ENCODE data around the gene AEBP1. TPM values are rescaled to one million over a fixed set of nuclear protein-coding genes. Genes with fewer than 3 reads are reported as not detected.

The AEBP1 gene
- total and polyA plus RNA-seq, 9 of the 15 experiments (the other 6 are each of a cell fraction or from before 2014, with no cell fraction given), result 0.03 to 0.78 (median 0.30) TPM; not detected in 2

GRCh38 chr7:44123190-44124003, 19.3 kb downstream of the AEBP1 start, which contains the start of gene POLD2 (continued):
- TF ChIP-seq, protein P1, sequence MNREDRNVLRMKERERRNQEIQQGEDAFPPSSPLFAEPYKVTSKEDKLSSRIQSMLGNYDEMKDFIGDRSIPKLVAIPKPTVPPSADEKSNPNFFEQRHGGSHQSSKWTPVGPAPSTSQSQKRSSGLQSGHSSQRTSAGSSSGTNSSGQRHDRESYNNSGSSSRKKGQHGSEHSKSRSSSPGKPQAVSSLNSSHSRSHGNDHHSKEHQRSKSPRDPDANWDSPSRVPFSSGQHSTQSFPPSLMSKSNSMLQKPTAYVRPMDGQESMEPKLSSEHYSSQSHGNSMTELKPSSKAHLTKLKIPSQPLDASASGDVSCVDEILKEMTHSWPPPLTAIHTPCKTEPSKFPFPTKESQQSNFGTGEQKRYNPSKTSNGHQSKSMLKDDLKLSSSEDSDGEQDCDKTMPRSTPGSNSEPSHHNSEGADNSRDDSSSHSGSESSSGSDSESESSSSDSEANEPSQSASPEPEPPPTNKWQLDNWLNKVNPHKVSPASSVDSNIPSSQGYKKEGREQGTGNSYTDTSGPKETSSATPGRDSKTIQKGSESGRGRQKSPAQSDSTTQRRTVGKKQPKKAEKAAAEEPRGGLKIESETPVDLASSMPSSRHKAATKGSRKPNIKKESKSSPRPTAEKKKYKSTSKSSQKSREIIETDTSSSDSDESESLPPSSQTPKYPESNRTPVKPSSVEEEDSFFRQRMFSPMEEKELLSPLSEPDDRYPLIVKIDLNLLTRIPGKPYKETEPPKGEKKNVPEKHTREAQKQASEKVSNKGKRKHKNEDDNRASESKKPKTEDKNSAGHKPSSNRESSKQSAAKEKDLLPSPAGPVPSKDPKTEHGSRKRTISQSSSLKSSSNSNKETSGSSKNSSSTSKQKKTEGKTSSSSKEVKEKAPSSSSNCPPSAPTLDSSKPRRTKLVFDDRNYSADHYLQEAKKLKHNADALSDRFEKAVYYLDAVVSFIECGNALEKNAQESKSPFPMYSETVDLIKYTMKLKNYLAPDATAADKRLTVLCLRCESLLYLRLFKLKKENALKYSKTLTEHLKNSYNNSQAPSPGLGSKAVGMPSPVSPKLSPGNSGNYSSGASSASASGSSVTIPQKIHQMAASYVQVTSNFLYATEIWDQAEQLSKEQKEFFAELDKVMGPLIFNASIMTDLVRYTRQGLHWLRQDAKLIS (CRISPR knock-in tag; IDR thresholded peaks at IDR 0.05), result peak; percentile 73; the same call in 1 of the 2 replicates
- TF ChIP-seq RBM14 (IDR thresholded peaks at IDR 0.05; ENCODE audit: borderline replicate concordance, insufficient read depth, low read depth, low read length), result 0 out of 2 replicates have a peak, but pooled peaks have one; percentile 53
- TF ChIP-seq RBBP5 (IDR thresholded peaks at IDR 0.05; ENCODE audit: borderline replicate concordance, insufficient read depth, low read length, poor library complexity, severe bottlenecking), result peak; percentile 78
- TF ChIP-seq SMC3 (conservative IDR thresholded peaks at IDR 0.05; ENCODE audit: insufficient read depth, low read depth, low read length), result 0 out of 2 replicates have a peak, but pooled peaks have one; percentile 17
- no peak for TF ChIP-seq ZFP36 (IDR thresholded peaks at IDR 0.05; ENCODE audit: low read depth, low read length, partially characterized antibody)
- TF ChIP-seq PML (IDR thresholded peaks at IDR 0.05; ENCODE audit: low read length), result peak; percentile 53; the same call in 1 of the 2 replicates
- peak in 1 of 2 experiments; percentile 18; a peak in 1 of 4 replicates for TF ChIP-seq NONO (IDR thresholded peaks at IDR 0.05; ENCODE audit: low read depth in 2 of 2, low read length in 1 of 2)
- TF ChIP-seq SRSF1 (IDR thresholded peaks at IDR 0.05; ENCODE audit: low read depth, low read length), result 0 out of 2 replicates have a peak, but pooled peaks have one; percentile 58
- peak; percentile 86 for TF ChIP-seq CTBP1 (IDR thresholded peaks at IDR 0.05; ENCODE audit: borderline replicate concordance)
- TF ChIP-seq POU5F1 (IDR thresholded peaks at IDR 0.05; ENCODE audit: borderline replicate concordance, low read depth, low read length, partially characterized antibody), result no peak
- no peak for TF ChIP-seq NR2C2 (CRISPR knock-in tag; IDR thresholded peaks at IDR 0.05)
- peak; percentile 44; the same call in 1 of the 2 replicates for TF ChIP-seq NR2C2 (tag; IDR thresholded peaks at IDR 0.05)
- TF ChIP-seq, protein P2, sequence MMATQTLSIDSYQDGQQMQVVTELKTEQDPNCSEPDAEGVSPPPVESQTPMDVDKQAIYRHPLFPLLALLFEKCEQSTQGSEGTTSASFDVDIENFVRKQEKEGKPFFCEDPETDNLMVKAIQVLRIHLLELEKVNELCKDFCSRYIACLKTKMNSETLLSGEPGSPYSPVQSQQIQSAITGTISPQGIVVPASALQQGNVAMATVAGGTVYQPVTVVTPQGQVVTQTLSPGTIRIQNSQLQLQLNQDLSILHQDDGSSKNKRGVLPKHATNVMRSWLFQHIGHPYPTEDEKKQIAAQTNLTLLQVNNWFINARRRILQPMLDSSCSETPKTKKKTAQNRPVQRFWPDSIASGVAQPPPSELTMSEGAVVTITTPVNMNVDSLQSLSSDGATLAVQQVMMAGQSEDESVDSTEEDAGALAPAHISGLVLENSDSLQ (IDR thresholded peaks at IDR 0.05), result peak; percentile 98
- no peak for TF ChIP-seq MEF2A (IDR thresholded peaks at IDR 0.05; ENCODE audit: control insufficient read depth, low read depth, low read length)
- TF ChIP-seq PTRF (tag; IDR thresholded peaks at IDR 0.05), result no peak
- peak; percentile 13; the same call in 1 of the 2 replicates for TF ChIP-seq EGR1 (conservative IDR thresholded peaks at IDR 0.05)
- TF ChIP-seq TEAD2 (tag; IDR thresholded peaks at IDR 0.05), result no peak
- TF ChIP-seq ESRRA (IDR thresholded peaks at IDR 0.05; ENCODE audit: borderline replicate concordance, low read depth), result peak; percentile 19; the same call in 1 of the 2 replicates
- TF ChIP-seq PHB2 (IDR thresholded peaks at IDR 0.05; ENCODE audit: low read depth), result no peak
- no peak for TF ChIP-seq CBX8 (IDR thresholded peaks at IDR 0.05; ENCODE audit: borderline replicate concordance, extremely low read depth, low read depth, low read length, poor library complexity, severe bottlenecking)
- 0 out of 2 replicates have a peak, but pooled peaks have one; percentile 47 for TF ChIP-seq PHB (CRISPR knock-in tag; IDR thresholded peaks at IDR 0.05)
- TF ChIP-seq HMGN3 (IDR thresholded peaks at IDR 0.05; ENCODE audit: borderline replicate concordance, extremely low read depth, insufficient read length, low read depth, low read length), result peak; percentile 71
